ENCODE results near the gene GABRG2. TPM values are rescaled to one million over a fixed set of nuclear protein-coding genes. Genes with fewer than 3 reads are reported as not detected.

GABRG2 gene
- total and polyA plus RNA-seq, 4 donors, result 0.14 to 0.46 TPM; not detected in 2

Other genes starting within 250 kb of the GABRG2 start
- gene GABRA1, start 219.7 kb upstream of the GABRG2 start, total RNA-seq, result under 1 TPM in 1 of 2 donors, not detected in 1; 0.20 TPM
- not detected for gene GABRA1, start 219.7 kb upstream of the GABRG2 start, polyA plus RNA-seq

Measured in lung (tissue), 4 donors.